Memory B cell (primary cell): ENCODE measurements around the gene YIPF7.
A peak's percentile ranks its signal among the peaks of the same experiment; 100 is the strongest.

Experiments used
- ATAC-seq: fragments of 150-1000 bp; cut with Tn5 transposase; 2 replicates; pipeline ENCODE4 v1.10.0; 2021; ENCODE audit warnings: low read depth, mild to moderate bottlenecking, moderate library complexity
- DNase-seq, 2 donors: peaks; one replicate each; pipeline ENCODE4 v3.0.0; 2022; ENCODE audit warnings: low spot score in 2 of 2
- H3K27ac Mint-ChIP-seq: one replicate; pipeline ENCODE4 v1.8.0; 2022; ENCODE audit warnings: mild to moderate bottlenecking, moderate library complexity, mixed read lengths
- H3K27me3 Mint-ChIP-seq: one replicate; pipeline ENCODE4 v1.8.0; 2022; ENCODE audit warnings: mixed read lengths
- H3K36me3 Mint-ChIP-seq: one replicate; pipeline ENCODE4 v1.8.0; 2022; ENCODE audit warnings: mild to moderate bottlenecking, mixed read lengths
- H3K4me1 Mint-ChIP-seq: one replicate; pipeline ENCODE4 v1.8.0; 2022; ENCODE audit warnings: mixed read lengths
- H3K4me3 Mint-ChIP-seq: one replicate; pipeline ENCODE4 v1.8.0; 2022; ENCODE audit warnings: mild to moderate bottlenecking, moderate library complexity, mixed read lengths
- H3K9me3 Mint-ChIP-seq: one replicate; pipeline ENCODE4 v1.8.0; 2022; ENCODE audit warnings: mixed read lengths

Gene YIPF7

DNA sequence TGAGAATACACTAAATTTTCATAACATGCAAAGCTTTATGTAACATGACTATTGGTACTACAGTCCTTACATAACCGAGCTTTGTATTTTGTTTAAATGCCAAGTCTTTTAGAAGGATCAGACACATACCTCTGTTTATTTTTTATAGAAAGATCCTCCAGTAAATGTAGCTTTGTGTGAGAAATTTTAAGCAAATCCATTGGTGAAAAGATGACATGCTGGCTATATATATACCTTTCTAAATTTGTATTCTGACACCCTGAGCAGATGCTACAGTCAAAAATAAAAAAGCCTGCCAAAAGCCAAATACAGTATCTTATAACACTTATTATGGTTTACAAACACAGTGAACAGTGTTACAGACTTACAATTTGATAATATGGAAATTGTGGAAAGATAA, at the start of gene YIPF7:
TSS of gene YIPF7 (minus strand) at position 201 of the 400 bp plus-strand sequence. CDS start 1,525 bp downstream, outside the sequence.
- Mint-ChIP-seq H3K36me3 (no peaks in the 10 kb centered on the region), H3K27ac (no peak within 1 kb of the TSS), H3K9me3 (no peaks in the 10 kb centered on the region), H3K4me1 (no peaks in the 10 kb centered on the region), H3K27me3 (peaks cover 3% of the 10 kb centered on the region), H3K4me3 (no peak within 1 kb of the TSS)
- DNase-seq (no peak), ATAC-seq (no peak)

DNA sequence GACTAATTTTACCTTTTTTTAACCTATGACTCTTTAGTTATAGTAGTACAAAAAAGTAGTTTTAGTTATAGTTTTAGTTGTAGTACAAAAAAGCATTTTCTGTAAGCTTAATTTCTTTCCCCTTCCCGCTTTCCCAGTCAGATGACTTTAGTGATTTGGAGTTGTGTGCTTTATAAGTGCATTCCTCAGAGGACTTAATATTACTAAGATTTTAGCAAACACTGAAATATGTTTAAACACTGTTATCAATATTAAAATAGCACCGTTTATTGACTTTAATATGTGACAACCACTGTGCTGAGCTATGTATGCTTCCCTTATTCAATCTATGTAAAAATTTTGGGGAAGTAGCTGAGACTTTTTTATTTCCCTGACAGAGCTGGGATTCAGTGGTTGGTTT, 49.6 kb upstream of the YIPF7 start:
- H3K9me3 Mint-ChIP-seq = no peaks in the 10 kb centered on the region
- no peak for ATAC-seq
- H3K4me1 Mint-ChIP-seq = no peaks in the 10 kb centered on the region
- peaks cover 16% of the 10 kb centered on the region for H3K36me3 Mint-ChIP-seq
- no peaks in the 10 kb centered on the region for H3K27me3 Mint-ChIP-seq
- H3K27ac Mint-ChIP-seq = peak overlapping the region; percentile 50
- no peak overlapping the region for H3K4me3 Mint-ChIP-seq
- no peak for DNase-seq

DNA sequence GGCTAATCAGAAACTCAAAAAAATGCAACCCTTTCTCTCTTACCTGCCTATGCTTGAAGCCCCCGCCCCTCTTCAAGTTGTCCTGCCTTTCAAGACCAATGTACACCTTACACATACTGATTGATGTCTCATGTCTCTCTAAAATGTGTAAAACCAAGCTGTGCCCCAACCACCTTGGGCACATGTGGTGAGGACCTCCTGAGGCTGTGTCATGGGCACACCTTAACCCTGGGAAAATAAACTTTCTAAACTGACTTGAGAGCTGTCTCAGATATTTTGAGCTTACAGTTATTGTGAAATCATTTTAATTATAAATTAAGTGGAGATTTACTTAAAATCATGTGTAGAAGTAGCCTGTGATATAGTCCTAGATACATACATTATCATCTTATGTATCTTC, 49.0 kb upstream of the YIPF7 start:
- no peaks in the 10 kb centered on the region for H3K27me3 Mint-ChIP-seq
- H3K36me3 Mint-ChIP-seq = peaks cover 17% of the 10 kb centered on the region
- no peak for ATAC-seq
- no peaks in the 10 kb centered on the region for H3K4me1 Mint-ChIP-seq
- no peak for DNase-seq
- peak overlapping the region; percentile 8 for H3K27ac Mint-ChIP-seq
- H3K4me3 Mint-ChIP-seq = no peak overlapping the region
- H3K9me3 Mint-ChIP-seq = no peaks in the 10 kb centered on the region

DNA sequence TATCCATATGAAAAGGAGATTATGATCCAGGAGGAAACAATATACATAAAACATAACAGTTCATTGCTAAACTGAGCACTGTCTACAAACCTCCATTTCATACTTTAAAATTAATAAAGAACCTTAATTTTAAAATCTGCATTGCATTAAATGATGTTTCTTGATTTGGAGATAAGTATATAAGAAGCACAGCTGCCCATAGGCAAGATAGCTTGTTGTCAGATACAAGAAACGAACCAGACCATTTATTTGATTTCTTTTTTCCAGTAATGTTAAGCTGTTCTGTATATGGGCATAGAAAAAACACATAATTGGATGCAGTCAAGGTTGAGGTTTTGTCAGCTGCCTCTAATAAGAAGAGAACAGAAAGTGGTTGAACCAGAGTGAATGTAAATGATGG, 33.2 kb upstream of the YIPF7 start:
- DNase-seq (no peak), ATAC-seq (no peak)
- Mint-ChIP-seq H3K4me1 (peaks cover 6% of the 10 kb centered on the region), H3K27me3 (no peaks in the 10 kb centered on the region), H3K27ac (no peak overlapping the region), H3K9me3 (no peaks in the 10 kb centered on the region), H3K4me3 (no peak overlapping the region), H3K36me3 (peaks cover 14% of the 10 kb centered on the region)

DNA sequence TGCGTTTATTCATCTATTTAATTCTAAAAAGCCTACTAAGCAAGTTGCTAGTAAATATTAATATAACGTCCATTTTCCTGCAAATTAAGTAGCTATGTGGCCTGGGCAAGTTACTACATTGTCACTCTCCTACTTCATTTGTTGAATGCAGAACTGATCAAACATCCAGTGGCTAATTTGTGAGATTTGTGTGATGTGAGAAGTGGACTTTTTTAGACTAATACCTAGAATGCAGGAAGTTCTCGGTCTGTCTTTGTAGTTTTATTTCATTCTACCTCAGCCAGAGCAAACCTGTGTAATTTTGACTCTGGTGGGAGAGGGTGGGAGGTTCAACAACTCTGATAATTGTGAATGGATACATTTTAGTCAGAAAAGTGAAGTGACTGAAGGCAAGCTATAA, 27.6 kb upstream of the YIPF7 start:
- peaks cover 4% of the 10 kb centered on the region for H3K36me3 Mint-ChIP-seq
- ATAC-seq = no peak
- H3K4me1 Mint-ChIP-seq = peaks cover 14% of the 10 kb centered on the region
- no peaks in the 10 kb centered on the region for H3K9me3 Mint-ChIP-seq
- H3K27me3 Mint-ChIP-seq = no peaks in the 10 kb centered on the region
- DNase-seq = no peak
- peak overlapping the region; percentile 97 for H3K4me3 Mint-ChIP-seq
- H3K27ac Mint-ChIP-seq = peak overlapping the region; percentile 99

DNA sequence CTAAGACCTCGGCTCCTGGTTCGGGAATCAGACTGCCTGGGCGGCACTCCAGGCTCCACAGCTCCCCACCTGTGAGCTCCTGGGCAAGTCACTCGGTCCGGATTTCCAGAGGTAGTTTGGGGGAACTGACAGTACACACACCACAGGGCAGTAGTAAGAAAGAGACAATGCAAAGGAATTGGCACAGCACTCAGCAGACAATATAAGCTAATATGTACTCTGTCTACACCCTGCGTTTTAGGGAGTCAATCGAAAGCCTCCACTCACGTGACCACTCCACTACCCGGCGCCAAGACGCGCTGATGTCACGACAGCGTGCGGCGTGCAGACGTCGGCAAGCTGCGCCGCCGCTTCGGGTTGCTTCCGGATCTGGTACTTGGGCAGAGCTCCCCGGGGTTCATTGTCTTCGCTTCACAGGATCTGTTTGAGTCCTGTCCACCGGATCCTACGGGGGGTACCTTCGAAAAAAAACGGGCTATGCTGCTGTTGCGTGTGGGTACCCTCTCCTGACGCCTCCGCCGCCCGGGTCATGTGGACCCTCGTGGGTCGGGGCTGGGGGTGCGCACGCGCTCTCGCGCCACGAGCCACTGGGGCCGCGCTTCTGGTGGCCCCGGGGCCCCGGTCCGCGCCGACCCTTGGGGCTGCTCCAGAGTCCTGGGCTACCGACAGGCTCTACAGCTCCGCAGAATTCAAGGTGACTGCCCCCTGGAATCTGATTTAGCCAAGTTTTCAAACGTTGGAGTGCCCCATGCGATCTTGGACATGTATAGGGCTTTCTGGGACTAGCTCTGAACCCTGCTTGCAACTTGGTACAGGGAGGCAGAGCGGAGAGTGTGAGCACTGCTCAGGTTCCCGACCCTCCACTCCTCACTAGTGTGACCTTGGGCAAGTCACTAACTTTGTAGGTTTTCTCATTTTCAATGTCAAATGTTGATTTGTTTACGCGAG, 26.9 kb upstream of the YIPF7 start, which contains the start of gene GUF1:
TSS of gene GUF1 (plus strand) at position 327 of the 948 bp plus-strand sequence. CDS start at position 530, 203 bp downstream.
- Mint-ChIP-seq H3K36me3 (peaks cover 2% of the 10 kb centered on the region), H3K9me3 (no peaks in the 10 kb centered on the region), H3K27me3 (no peaks in the 10 kb centered on the region), H3K4me1 (peaks cover 14% of the 10 kb centered on the region), H3K27ac (peak within 1 kb of the TSS; percentile 99), H3K4me3 (peak within 1 kb of the TSS; percentile 97)
- DNase-seq = peak; percentile 82 to 86
- ATAC-seq = peak; percentile 90

DNA sequence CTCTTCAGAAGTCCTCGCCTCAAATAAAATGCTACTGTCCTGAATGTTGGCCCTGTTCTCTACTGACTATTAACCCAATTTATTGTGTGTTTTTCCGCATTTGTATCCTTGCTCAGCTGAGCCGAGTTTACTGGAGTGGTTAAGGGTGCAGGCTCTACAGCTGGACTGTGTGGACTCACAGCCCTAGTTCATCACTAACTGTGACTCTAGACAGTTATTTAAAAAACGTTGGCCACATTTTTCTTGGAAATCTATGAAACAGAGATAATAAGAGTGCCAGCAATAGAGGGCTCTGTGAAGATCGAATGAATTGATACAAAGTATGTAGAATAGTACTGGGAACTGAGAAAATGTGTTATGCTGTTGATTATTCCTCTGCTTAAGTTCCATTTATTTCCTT, 23.9 kb upstream of the YIPF7 start:
- H3K27me3 Mint-ChIP-seq = no peaks in the 10 kb centered on the region
- ATAC-seq = no peak
- peaks cover 8% of the 10 kb centered on the region for H3K4me1 Mint-ChIP-seq
- no peaks in the 10 kb centered on the region for H3K36me3 Mint-ChIP-seq
- H3K27ac Mint-ChIP-seq = no peak overlapping the region
- H3K9me3 Mint-ChIP-seq = no peaks in the 10 kb centered on the region
- no peak overlapping the region for H3K4me3 Mint-ChIP-seq
- no peak for DNase-seq

DNA sequence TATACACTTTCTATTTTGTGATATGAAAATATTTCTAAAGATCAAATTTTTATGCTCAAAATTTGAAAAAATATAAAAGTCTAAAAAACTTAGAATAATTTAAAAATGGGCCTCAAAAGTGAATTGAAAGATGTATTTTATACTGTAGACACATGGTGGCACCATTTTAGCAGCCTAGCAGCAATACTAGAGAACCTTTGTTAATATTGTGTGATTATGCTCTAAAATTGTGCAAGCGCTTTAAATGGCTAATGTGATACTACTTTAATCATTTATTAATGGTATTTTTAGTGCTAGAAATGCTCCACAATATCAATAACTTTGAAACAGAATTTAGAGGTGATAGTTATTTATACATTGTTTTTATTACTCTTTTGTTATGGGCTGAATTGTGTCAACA, 23.0 kb upstream of the YIPF7 start:
- DNase-seq (no peak), ATAC-seq (no peak)
- Mint-ChIP-seq H3K27ac (no peak overlapping the region), H3K4me3 (no peak overlapping the region), H3K4me1 (peaks cover 8% of the 10 kb centered on the region), H3K27me3 (no peaks in the 10 kb centered on the region), H3K9me3 (no peaks in the 10 kb centered on the region), H3K36me3 (no peaks in the 10 kb centered on the region)

DNA sequence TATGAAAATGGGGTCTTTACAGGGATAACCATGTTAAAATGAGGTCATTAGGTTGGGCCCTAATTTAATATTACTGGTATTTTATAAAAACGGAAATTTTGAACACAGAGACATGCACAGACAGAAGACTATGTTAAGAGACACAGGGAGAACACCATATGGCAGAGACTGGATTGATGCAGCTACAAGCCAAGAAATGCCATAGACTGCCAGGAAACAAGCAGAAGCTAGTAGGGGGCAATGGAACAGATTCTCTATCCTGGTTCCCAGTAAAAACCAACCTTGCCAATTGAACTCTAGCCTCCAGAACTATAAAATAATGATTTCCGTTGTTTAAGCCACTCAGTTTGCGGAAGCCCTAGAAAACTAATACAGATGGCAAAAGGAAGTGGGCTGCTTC, 20.2 kb upstream of the YIPF7 start:
- H3K9me3 Mint-ChIP-seq = no peaks in the 10 kb centered on the region
- H3K36me3 Mint-ChIP-seq = no peaks in the 10 kb centered on the region
- ATAC-seq = no peak
- peaks cover 6% of the 10 kb centered on the region for H3K27me3 Mint-ChIP-seq
- no peak overlapping the region for H3K27ac Mint-ChIP-seq
- DNase-seq = no peak
- no peaks in the 10 kb centered on the region for H3K4me1 Mint-ChIP-seq
- no peak overlapping the region for H3K4me3 Mint-ChIP-seq

DNA sequence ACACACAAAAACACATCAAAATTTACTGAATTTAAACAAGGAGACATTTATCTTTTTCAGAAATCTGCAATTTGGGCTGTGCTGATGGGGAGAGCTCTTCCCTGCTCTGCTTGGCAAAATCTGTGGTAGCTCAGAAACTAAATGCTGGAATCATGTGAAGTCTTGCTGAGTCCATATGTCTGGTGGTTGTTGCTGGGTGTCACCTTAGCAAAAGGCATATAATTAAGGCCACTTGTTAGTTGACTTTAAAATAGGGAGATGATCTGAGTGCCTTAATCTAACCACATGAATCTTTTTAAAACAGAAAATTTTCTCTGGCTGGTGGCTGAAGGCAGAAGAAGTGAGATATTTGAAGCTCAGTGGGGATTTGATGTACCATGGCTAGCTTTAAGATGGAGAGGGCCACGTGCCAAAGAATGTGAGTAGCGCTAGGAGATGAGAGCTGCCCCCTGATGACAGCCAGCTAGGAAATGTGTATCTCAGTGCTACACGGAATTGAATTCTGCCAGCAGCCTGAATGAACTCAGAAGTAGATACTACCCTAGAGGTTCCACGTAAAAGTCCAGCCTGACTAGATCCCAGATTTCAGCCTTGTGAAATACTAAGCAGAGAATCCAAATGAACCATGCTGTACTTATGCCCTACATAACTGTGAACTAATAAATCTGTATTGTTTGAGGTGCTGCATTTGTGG, 19.2 kb upstream of the YIPF7 start:
- DNase-seq (no peak), ATAC-seq (no peak)
- Mint-ChIP-seq H3K9me3 (no peaks in the 10 kb centered on the region), H3K4me3 (no peak overlapping the region), H3K36me3 (no peaks in the 10 kb centered on the region), H3K27ac (no peak overlapping the region), H3K4me1 (no peaks in the 10 kb centered on the region), H3K27me3 (peaks cover 6% of the 10 kb centered on the region)

DNA sequence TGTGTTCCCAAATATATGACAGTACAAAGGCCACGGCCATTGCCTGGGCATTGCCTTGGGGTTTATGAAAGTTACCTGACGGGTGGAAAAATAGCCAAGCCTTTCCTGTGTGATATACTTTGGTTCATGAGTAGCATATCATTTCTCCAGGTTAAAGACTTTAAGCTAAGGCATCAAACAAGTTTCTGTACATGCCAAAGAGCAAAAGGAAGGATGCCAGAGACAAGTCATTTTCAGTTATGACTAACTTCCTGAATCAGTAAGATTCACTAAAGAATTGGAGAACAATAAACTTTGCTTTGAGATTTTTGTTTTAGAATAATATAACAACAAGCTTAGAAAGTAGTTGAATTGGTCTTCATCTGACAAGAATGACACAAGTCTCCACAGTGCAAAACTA, 17.1 kb upstream of the YIPF7 start:
- no peak for DNase-seq
- Mint-ChIP-seq H3K27me3 (peaks cover 6% of the 10 kb centered on the region), H3K4me3 (no peak overlapping the region), H3K36me3 (no peaks in the 10 kb centered on the region), H3K4me1 (no peaks in the 10 kb centered on the region), H3K27ac (no peak overlapping the region), H3K9me3 (no peaks in the 10 kb centered on the region)
- no peak for ATAC-seq

DNA sequence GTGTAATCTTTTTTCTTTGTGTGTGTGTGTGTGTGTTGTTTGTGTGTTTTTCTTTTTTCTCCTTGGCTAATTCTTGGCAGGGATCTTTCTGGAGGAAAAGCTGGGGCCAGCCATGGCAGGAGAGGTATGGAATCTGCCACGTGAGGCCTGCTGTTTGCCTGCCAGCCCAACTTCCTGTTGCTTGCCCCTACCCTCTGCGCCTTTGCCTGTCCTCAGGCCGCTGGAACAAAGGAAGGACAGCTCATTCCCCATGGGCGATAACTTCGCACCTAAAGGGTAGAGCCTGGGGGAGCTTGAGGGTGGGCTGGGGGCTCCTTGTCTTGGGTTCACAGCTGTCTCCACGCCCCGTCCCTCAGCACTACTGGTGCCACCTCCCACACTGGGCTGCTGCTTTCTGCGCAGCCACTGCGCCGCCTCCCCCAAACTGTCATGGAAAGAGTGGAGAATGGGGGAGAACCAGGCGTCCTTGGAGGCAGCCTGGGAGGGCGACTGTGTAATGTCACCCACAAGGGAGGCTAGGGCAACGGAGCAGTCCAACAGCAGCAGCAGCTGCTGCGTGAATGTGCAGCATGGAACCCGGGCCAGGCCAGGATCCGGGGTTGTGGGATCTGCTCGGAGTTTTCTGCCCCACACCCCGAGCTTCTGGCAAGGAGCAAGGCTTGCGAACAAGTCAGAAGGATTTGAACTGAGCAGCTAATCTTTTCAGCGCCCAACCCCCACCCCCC, 12.3 kb upstream of the YIPF7 start:
- Mint-ChIP-seq H3K27me3 (peaks cover 5% of the 10 kb centered on the region), H3K4me3 (no peak overlapping the region), H3K36me3 (no peaks in the 10 kb centered on the region), H3K27ac (no peak overlapping the region), H3K9me3 (no peaks in the 10 kb centered on the region), H3K4me1 (no peaks in the 10 kb centered on the region)
- no peak for DNase-seq
- ATAC-seq = no peak

DNA sequence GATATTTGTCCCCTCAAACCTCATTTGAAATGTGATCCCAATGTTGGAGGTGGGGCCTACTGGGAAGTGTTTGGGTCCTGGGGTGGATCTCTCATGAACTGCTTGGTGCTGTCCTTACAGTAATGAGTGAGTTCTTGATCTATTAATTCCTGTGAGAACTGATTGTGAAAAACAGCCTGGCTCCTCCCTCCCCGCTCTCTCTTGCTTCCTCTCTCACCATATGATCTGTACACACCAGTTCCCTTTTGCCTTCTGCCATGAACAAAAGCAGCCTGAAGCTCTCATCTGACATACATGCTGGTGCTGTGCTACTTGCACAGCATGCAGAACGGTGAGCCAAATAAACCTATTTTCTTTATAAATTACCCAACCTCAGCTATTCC, 11.2 kb upstream of the YIPF7 start:
- Mint-ChIP-seq H3K27ac (no peak overlapping the region), H3K27me3 (peaks cover 7% of the 10 kb centered on the region), H3K4me3 (no peak overlapping the region), H3K36me3 (no peaks in the 10 kb centered on the region), H3K4me1 (no peaks in the 10 kb centered on the region), H3K9me3 (no peaks in the 10 kb centered on the region)
- no peak for DNase-seq
- peak; percentile 37 for ATAC-seq
